H1 (cell line): ENCODE results near the gene TRAPPC13. TPM values are rescaled to one million over a fixed set of nuclear protein-coding genes. Genes with fewer than 3 reads are reported as not detected.

ENCODE experiments used
- polyA plus RNA-seq, 7 experiments: library from polyadenylated mRNA; depleted of rRNA in 3 of 7; stranded (reverse) in 5 of 7; unstranded in 2 of 7; fragments of >200 nt in 5 of 7; fragments of 200-250 nt in 2 of 7; gene quantifications; 1 replicate in 5 of 7; 2 replicates in 1 of 7; 4 replicates in 1 of 7; pipeline versions ENCODE4 v1.2.1 to v1.2.3, GENCODE V29; 2011 to 2013; ENCODE audit warnings: missing spikeins in 2 of 7, mixed read lengths in 2 of 7
- small RNA-seq: library from polyadenylated mRNA; stranded (forward); fragments of <200 nt; extraction: miRNeasy Mini kit (QIAGEN cat#:217004); gene quantifications from one replicate; pipeline ENCODE3, GENCODE V24; 2013; ENCODE audit not compliant: insufficient read depth
- total RNA-seq: library from RNA; stranded (reverse); fragmentation: NEBNext Ultra II Directional; extraction: Animal tissue kit (Norgen Biotek cat#: 25700); gene quantifications from 2 replicates; pipeline ENCODE4 v1.2.1, GENCODE V29; 2021

TRAPPC13 gene
- total and polyA plus RNA-seq, 2 of the 8 experiments (the other 6 are each of a cell fraction or from before 2014, with no cell fraction given), result 6.3 to 16.8 TPM

Small RNA genes lying within 50 kb of the gene (small RNA-seq; reads per million reads assigned to genes)
- gene RNU6-540P, result not detected

Other genes starting within 250 kb of the TRAPPC13 start
- 1.7 and 2.4 TPM in 2 replicates for gene ADAMTS6, start 143.1 kb upstream of the TRAPPC13 start, total RNA-seq
- 0.74 and 0.91 TPM in 2 replicates for gene ADAMTS6, start 143.1 kb upstream of the TRAPPC13 start, polyA plus RNA-seq (2011; rRNA removed)
- gene CENPK, start 61.9 kb upstream of the TRAPPC13 start, total RNA-seq, result 41.4 and 50.9 TPM in 2 replicates
- 6.5 and 13.3 TPM in 2 replicates for gene CENPK, start 61.9 kb upstream of the TRAPPC13 start, polyA plus RNA-seq (2011; rRNA removed)
- gene PPWD1, start 61.7 kb upstream of the TRAPPC13 start, total RNA-seq, result 34.0 and 35.7 TPM in 2 replicates
- gene PPWD1, start 61.7 kb upstream of the TRAPPC13 start, polyA plus RNA-seq (2011; rRNA removed), result 4.0 and 5.0 TPM in 2 replicates
- 11.7 and 13.6 TPM in 2 replicates for gene TRIM23, start 694 bp upstream of the TRAPPC13 start, total RNA-seq
- 2.5 and 4.0 TPM in 2 replicates for gene TRIM23, start 694 bp upstream of the TRAPPC13 start, polyA plus RNA-seq (2011; rRNA removed)
- 2.9 and 3.2 TPM in 2 replicates for gene SHLD3, start within 50 bp of the TRAPPC13 start, total RNA-seq
- gene SHLD3, start within 50 bp of the TRAPPC13 start, polyA plus RNA-seq (2011; rRNA removed), result 0.88 and 1.9 TPM in 2 replicates
- 17.8 and 18.7 TPM in 2 replicates for gene SGTB, start 97.1 kb downstream of the TRAPPC13 start, total RNA-seq
- gene SGTB, start 97.1 kb downstream of the TRAPPC13 start, polyA plus RNA-seq (2011; rRNA removed), result 2.1 and 2.2 TPM in 2 replicates
- 186 and 192 TPM in 2 replicates for gene NLN, start 97.2 kb downstream of the TRAPPC13 start, total RNA-seq
- gene NLN, start 97.2 kb downstream of the TRAPPC13 start, polyA plus RNA-seq (2011; rRNA removed), result 40.3 and 46.7 TPM in 2 replicates